HEK293 (cell line): ENCODE results near the gene NEK11.
A peak's percentile ranks its signal among the peaks of the same experiment; 100 is the strongest.

Source experiments
- CTCF ChIA-PET: fragments of 350-600 bp; formaldehyde crosslinking; extraction: SDS; loops from one replicate; lab custom pipeline; 2021; ENCODE audit warnings: antibody characterized with exemption; lab: Yijun Ruan, JAX
- POLR2A ChIA-PET: fragments of 300-600 bp; formaldehyde crosslinking; extraction: SDS; loops from one replicate; lab custom pipeline; 2020; ENCODE audit warnings: antibody characterized with exemption, inconsistent platforms; lab: Yijun Ruan, JAX
- H3K27ac ChIP-seq: fragments of 200-500 bp; sonication (Bioruptor generic); 2 replicates; pipeline ENCODE4 v1.5.1; 2014; ENCODE audit warnings: low read depth, low read length, control low read depth, inconsistent platforms; ENCODE audit errors: extremely low read depth
- H3K36me3 ChIP-seq, 2 experiments: fragments of 200-500 bp in 1 of 2; sonication (Bioruptor generic) in 1 of 2; 1 replicate in 1 of 2; 2 replicates in 1 of 2; pipeline ENCODE4 v1.5.1; 2014 to 2017; ENCODE audit warnings: inconsistent platforms in 2 of 2, low read length in 2 of 2; ENCODE audit not compliant: control insufficient read depth in 2 of 2, insufficient read depth in 1 of 2
- H3K4me1 ChIP-seq: fragments of 200-500 bp; sonication (Bioruptor generic); 2 replicates; pipeline ENCODE4 v1.5.1; 2014; ENCODE audit warnings: mild to moderate bottlenecking, low read length, inconsistent platforms; ENCODE audit not compliant: control insufficient read depth, insufficient read depth
- H3K4me3 ChIP-seq: 2 replicates; pipeline ENCODE4 v1.5.1; 2011; ENCODE audit warnings: low read depth, mild to moderate bottlenecking, control low read depth, low read length, moderate library complexity
- H3K9me3 ChIP-seq: fragments of 200-500 bp; sonication (Bioruptor generic); 2 replicates; pipeline ENCODE4 v1.5.1; 2014; ENCODE audit warnings: low read depth, low read length, inconsistent platforms; ENCODE audit not compliant: control insufficient read depth, insufficient read depth
- BCL11A ChIP-seq: fragments of 450-650 bp; formaldehyde crosslinking; IDR thresholded peaks from 2 replicates; pipeline ENCODE4 v1.5.1; 2016; ENCODE audit warnings: low read depth, missing biosample characterization, missing genetic modification characterization
- GLI4 ChIP-seq: fragments of 450-650 bp; formaldehyde crosslinking; IDR thresholded peaks from 2 replicates; pipeline ENCODE4 v1.5.1; 2016; ENCODE audit warnings: missing biosample characterization, missing genetic modification characterization
- IKZF3 ChIP-seq: fragments of 450-650 bp; IDR thresholded peaks from 2 replicates; pipeline ENCODE4 v1.5.0; 2018; ENCODE audit warnings: missing biosample characterization, mild to moderate bottlenecking, missing genetic modification characterization, moderate library complexity
- KLF10 ChIP-seq: fragments of 450-650 bp; IDR thresholded peaks from 2 replicates; pipeline ENCODE4 v1.5.1; 2018; ENCODE audit warnings: missing biosample characterization, mild to moderate bottlenecking, missing genetic modification characterization
- MYNN ChIP-seq: fragments of 450-650 bp; formaldehyde crosslinking; IDR thresholded peaks from 2 replicates; pipeline ENCODE4 v1.5.1; 2016; ENCODE audit warnings: missing biosample characterization, missing genetic modification characterization, borderline replicate concordance
- SETDB1 ChIP-seq: IDR thresholded peaks from one replicate; pipeline ENCODE4 v1.6.1; 2017; ENCODE audit warnings: mild to moderate bottlenecking, low read length, moderate library complexity, mixed read lengths; ENCODE audit not compliant: insufficient read length
- YY2 ChIP-seq: fragments of 450-650 bp; formaldehyde crosslinking; IDR thresholded peaks from 2 replicates; pipeline ENCODE4 v1.5.1; 2016; ENCODE audit warnings: missing biosample characterization, missing genetic modification characterization
- ZNF112 ChIP-seq: fragments of 450-650 bp; formaldehyde crosslinking; IDR thresholded peaks from 2 replicates; pipeline ENCODE4 v1.5.0; 2017; ENCODE audit warnings: missing biosample characterization, missing genetic modification characterization
- ZNF16 ChIP-seq: fragments of 450-650 bp; formaldehyde crosslinking; IDR thresholded peaks from 2 replicates; pipeline ENCODE4 v1.5.1; 2016; ENCODE audit warnings: low read depth, missing biosample characterization, missing genetic modification characterization
- ZNF211 ChIP-seq: fragments of 450-650 bp; formaldehyde crosslinking; IDR thresholded peaks from 2 replicates; pipeline ENCODE4 v1.5.1; 2016; ENCODE audit warnings: low read depth, missing biosample characterization, missing genetic modification characterization
- ZNF292 ChIP-seq: fragments of 450-650 bp; formaldehyde crosslinking; IDR thresholded peaks from 2 replicates; pipeline ENCODE4 v1.5.1; 2016; ENCODE audit warnings: low read depth, missing biosample characterization, missing genetic modification characterization, borderline replicate concordance
- ZNF311 ChIP-seq: fragments of 450-650 bp; formaldehyde crosslinking; IDR thresholded peaks from 2 replicates; pipeline ENCODE4 v1.5.1; 2017; ENCODE audit warnings: missing biosample characterization, missing genetic modification characterization, borderline replicate concordance
- ZNF324 ChIP-seq: fragments of 450-650 bp; formaldehyde crosslinking; IDR thresholded peaks from 2 replicates; pipeline ENCODE4 v1.5.1; 2016; ENCODE audit warnings: missing biosample characterization, missing genetic modification characterization
- ZNF341 ChIP-seq: fragments of 450-650 bp; formaldehyde crosslinking; IDR thresholded peaks from 2 replicates; pipeline ENCODE4; 2016; ENCODE audit warnings: low read depth, missing biosample characterization, missing genetic modification characterization
- ZNF501 ChIP-seq: fragments of 450-650 bp; formaldehyde crosslinking; IDR thresholded peaks from 2 replicates; pipeline ENCODE4 v1.5.1; 2016; ENCODE audit warnings: missing biosample characterization, missing genetic modification characterization
- ZNF530 ChIP-seq: fragments of 450-650 bp; formaldehyde crosslinking; IDR thresholded peaks from 2 replicates; pipeline ENCODE4 v1.5.1; 2016; ENCODE audit warnings: low read depth, missing biosample characterization, missing genetic modification characterization
- ZNF544 ChIP-seq: fragments of 450-650 bp; formaldehyde crosslinking; IDR thresholded peaks from 2 replicates; pipeline ENCODE4 v1.5.0; 2017; ENCODE audit warnings: missing biosample characterization, missing genetic modification characterization
- ZNF580 ChIP-seq: fragments of 450-650 bp; formaldehyde crosslinking; IDR thresholded peaks from 2 replicates; pipeline ENCODE4 v1.5.1; 2016; ENCODE audit warnings: missing biosample characterization, missing genetic modification characterization
- ZNF600 ChIP-seq: fragments of 450-650 bp; formaldehyde crosslinking; IDR thresholded peaks from 2 replicates; pipeline ENCODE4 v1.5.1; 2016; ENCODE audit warnings: missing biosample characterization, missing genetic modification characterization
- ZNF624 ChIP-seq: fragments of 450-650 bp; formaldehyde crosslinking; IDR thresholded peaks from 2 replicates; pipeline ENCODE4 v1.5.1; 2017; ENCODE audit warnings: missing biosample characterization, missing genetic modification characterization
- ZNF629 ChIP-seq: fragments of 450-650 bp; formaldehyde crosslinking; IDR thresholded peaks from 2 replicates; pipeline ENCODE4 v1.5.1; 2017; ENCODE audit warnings: missing biosample characterization, missing genetic modification characterization
- ZNF837 ChIP-seq: fragments of 450-650 bp; formaldehyde crosslinking; IDR thresholded peaks from 2 replicates; pipeline ENCODE4 v1.5.1; 2016; ENCODE audit warnings: missing biosample characterization, missing genetic modification characterization
- TF ChIP-seq, protein P1 (sequence below): fragments of 450-650 bp; formaldehyde crosslinking; IDR thresholded peaks from 2 replicates; pipeline ENCODE4 v1.5.1; 2017; ENCODE audit warnings: missing biosample characterization, missing genetic modification characterization
- TF ChIP-seq, protein P2 (sequence below): fragments of 450-650 bp; formaldehyde crosslinking; IDR thresholded peaks from 2 replicates; pipeline ENCODE4 v1.5.1; 2016; ENCODE audit warnings: missing biosample characterization, missing genetic modification characterization
- TF ChIP-seq, protein P3 (sequence below): fragments of 450-650 bp; formaldehyde crosslinking; IDR thresholded peaks from 2 replicates; pipeline ENCODE4 v1.5.1; 2017; ENCODE audit warnings: missing biosample characterization, mild to moderate bottlenecking, missing genetic modification characterization, moderate library complexity

The NEK11 gene

GRCh38 chr3:131394400-131394799 lies 367.7 kb downstream of the NEK11 start (continued):
- TF ChIP-seq ZNF580 (tag by site-specific recombination) (no peak), ZNF311 (no peak), MYNN (tag by site-specific recombination) (no peak), GLI4 (tag by site-specific recombination) (no peak)

DNA sequence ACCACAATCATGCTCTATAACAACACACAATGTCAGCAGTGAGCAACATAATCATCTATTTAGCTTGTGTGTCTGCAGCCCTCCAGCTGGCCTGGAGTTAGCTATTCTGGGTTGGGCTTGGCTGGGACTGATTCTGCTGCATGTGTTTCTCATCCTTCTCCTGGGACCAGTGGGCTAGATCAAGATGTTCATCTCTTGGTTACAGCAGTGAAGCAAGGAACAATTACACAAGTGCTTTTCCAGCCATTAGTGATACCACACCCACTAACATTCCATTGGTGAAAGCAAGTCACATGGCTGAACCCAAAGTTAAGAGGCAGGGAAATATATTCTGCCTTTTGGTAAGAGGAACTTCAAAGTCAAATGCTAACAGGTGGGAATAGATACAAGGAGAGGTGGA lies 369.5 kb downstream of the NEK11 start:
- POLR2A ChIA-PET = no interaction called here
- no peaks in the 10 kb centered on the region for H3K36me3 ChIP-seq

DNA sequence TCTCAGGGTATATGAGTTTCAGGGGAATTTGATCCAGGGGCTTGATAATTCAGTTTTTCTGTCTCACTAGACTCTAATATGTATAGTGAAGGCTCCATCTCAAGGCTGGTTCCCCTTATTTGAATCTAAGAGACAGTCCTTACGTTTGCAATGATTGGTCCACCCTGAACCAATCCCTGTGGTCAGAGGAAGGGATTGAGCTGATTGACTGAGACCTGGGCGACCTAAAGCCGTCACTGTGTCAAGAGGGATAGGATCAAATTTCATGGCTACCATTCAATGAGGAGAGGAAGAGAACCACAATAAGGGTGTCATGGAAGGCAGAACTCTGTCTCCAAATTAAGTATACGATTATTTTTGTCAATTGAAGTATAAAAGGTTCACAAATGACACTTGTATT lies 371.2 kb downstream of the NEK11 start:
- TF ChIP-seq ZNF341 (tag by site-specific recombination) (no peak), ZNF530 (tag by site-specific recombination) (no peak), ZNF324 (tag by site-specific recombination) (no peak), YY2 (tag by site-specific recombination) (no peak), ZNF112 (tag by site-specific recombination) (no peak), BCL11A (no peak), ZNF292 (tag by site-specific recombination) (no peak), ZNF501 (tag by site-specific recombination) (no peak), GLI4 (tag by site-specific recombination) (no peak), ZNF629 (no peak), ZNF624 (tag by site-specific recombination) (no peak), IKZF3 (tag by site-specific recombination) (no peak), ZNF16 (no peak), KLF10 (no peak), ZNF600 (tag by site-specific recombination) (no peak), ZNF837 (tag by site-specific recombination) (no peak), ZNF211 (tag by site-specific recombination) (no peak), SETDB1 (no peak)
- TF ChIP-seq, protein P1, sequence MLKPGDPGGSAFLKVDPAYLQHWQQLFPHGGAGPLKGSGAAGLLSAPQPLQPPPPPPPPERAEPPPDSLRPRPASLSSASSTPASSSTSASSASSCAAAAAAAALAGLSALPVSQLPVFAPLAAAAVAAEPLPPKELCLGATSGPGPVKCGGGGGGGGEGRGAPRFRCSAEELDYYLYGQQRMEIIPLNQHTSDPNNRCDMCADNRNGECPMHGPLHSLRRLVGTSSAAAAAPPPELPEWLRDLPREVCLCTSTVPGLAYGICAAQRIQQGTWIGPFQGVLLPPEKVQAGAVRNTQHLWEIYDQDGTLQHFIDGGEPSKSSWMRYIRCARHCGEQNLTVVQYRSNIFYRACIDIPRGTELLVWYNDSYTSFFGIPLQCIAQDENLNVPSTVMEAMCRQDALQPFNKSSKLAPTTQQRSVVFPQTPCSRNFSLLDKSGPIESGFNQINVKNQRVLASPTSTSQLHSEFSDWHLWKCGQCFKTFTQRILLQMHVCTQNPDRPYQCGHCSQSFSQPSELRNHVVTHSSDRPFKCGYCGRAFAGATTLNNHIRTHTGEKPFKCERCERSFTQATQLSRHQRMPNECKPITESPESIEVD (tag by site-specific recombination) = no peak
- TF ChIP-seq, protein P2, sequence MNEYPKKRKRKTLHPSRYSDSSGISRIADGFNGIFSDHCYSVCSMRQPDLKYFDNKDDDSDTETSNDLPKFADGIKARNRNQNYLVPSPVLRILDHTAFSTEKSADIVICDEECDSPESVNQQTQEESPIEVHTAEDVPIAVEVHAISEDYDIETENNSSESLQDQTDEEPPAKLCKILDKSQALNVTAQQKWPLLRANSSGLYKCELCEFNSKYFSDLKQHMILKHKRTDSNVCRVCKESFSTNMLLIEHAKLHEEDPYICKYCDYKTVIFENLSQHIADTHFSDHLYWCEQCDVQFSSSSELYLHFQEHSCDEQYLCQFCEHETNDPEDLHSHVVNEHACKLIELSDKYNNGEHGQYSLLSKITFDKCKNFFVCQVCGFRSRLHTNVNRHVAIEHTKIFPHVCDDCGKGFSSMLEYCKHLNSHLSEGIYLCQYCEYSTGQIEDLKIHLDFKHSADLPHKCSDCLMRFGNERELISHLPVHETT (tag by site-specific recombination) = no peak
- no peaks in the 10 kb centered on the region for H3K4me1 ChIP-seq
- CTCF ChIA-PET = no interaction called here
- no peak overlapping the region for H3K4me3 ChIP-seq
- no peaks in the 10 kb centered on the region for H3K9me3 ChIP-seq
- H3K27ac ChIP-seq = no peak overlapping the region
- H3K36me3 ChIP-seq = no peaks in the 10 kb centered on the region
- POLR2A ChIA-PET = no interaction called here

More for the DNA sequence above, 369.5 kb downstream of the NEK11 start:
- H3K9me3 ChIP-seq = no peaks in the 10 kb centered on the region
- no peak overlapping the region for H3K27ac ChIP-seq
- H3K4me3 ChIP-seq = no peak overlapping the region
- no peaks in the 10 kb centered on the region for H3K4me1 ChIP-seq
- no peak for TF ChIP-seq ZNF544 (tag by site-specific recombination)
- TF ChIP-seq, protein P3, sequence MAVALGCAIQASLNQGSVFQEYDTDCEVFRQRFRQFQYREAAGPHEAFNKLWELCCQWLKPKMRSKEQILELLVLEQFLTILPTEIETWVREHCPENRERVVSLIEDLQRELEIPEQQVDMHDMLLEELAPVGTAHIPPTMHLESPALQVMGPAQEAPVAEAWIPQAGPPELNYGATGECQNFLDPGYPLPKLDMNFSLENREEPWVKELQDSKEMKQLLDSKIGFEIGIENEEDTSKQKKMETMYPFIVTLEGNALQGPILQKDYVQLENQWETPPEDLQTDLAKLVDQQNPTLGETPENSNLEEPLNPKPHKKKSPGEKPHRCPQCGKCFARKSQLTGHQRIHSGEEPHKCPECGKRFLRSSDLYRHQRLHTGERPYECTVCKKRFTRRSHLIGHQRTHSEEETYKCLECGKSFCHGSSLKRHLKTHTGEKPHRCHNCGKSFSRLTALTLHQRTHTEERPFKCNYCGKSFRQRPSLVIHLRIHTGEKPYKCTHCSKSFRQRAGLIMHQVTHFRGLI (tag by site-specific recombination) = peak; percentile 74; the same call in 1 of the 2 replicates
- TF ChIP-seq, all 188 proteins: peak for 1
- CTCF ChIA-PET = no interaction called here
